Neural crest cell (in vitro differentiated cells): Measurements from ENCODE around the gene FOXJ3. TPM values are rescaled to one million over a fixed set of nuclear protein-coding genes. Genes with fewer than 3 reads are reported as not detected.

Experiments
- DNase-seq: peaks from one replicate; pipeline ENCODE4 v3.0.0; 2021; ENCODE audit warnings: low read depth, mixed read lengths, low spot score
- H3K27ac Mint-ChIP-seq: one replicate; pipeline ENCODE4 v1.8.0; 2021; ENCODE audit warnings: mild to moderate bottlenecking, mixed read lengths; ENCODE audit not compliant: unreplicated experiment
- H3K27me3 Mint-ChIP-seq: 2 replicates; pipeline ENCODE4 v1.8.0; 2021; ENCODE audit warnings: low read depth, mild to moderate bottlenecking, mixed read lengths
- H3K36me3 Mint-ChIP-seq: 2 replicates; pipeline ENCODE4 v1.8.0; 2021; ENCODE audit warnings: low read depth, mild to moderate bottlenecking, mixed read lengths
- H3K4me1 Mint-ChIP-seq: 2 replicates; pipeline ENCODE4 v1.8.0; 2021; ENCODE audit warnings: mixed read lengths
- H3K4me3 Mint-ChIP-seq: one replicate; pipeline ENCODE4 v1.8.0; 2021; ENCODE audit warnings: mild to moderate bottlenecking, mixed read lengths
- H3K9me3 Mint-ChIP-seq: 2 replicates; pipeline ENCODE4 v1.8.0; 2021; ENCODE audit warnings: mixed read lengths
- total RNA-seq: library from RNA; stranded (reverse); gene quantifications from 2 replicates; pipeline ENCODE4 v1.2.1, GENCODE V29; 2021
- TF ChIP-seq, protein P1 (sequence below): fragments of 200-600 bp; sonication (generic); conservative IDR thresholded peaks from 2 replicates; pipeline ENCODE4 v1.5.0; 2021; ENCODE audit warnings: antibody characterized with exemption, mild to moderate bottlenecking

FOXJ3 gene
- total RNA-seq, 1 donor from 2014 or later, result 40.2 TPM

GRCh38 chr1:42231253-42231652 is 103.8 kb downstream of the FOXJ3 start:
- Mint-ChIP-seq H3K27ac (no peak overlapping the region), H3K9me3 (peaks cover 3% of the 10 kb centered on the region), H3K36me3 (peaks cover 17% of the 10 kb centered on the region), H3K4me1 (no peaks in the 10 kb centered on the region), H3K27me3 (no peaks in the 10 kb centered on the region), H3K4me3 (no peak overlapping the region)
- TF ChIP-seq, protein P1, sequence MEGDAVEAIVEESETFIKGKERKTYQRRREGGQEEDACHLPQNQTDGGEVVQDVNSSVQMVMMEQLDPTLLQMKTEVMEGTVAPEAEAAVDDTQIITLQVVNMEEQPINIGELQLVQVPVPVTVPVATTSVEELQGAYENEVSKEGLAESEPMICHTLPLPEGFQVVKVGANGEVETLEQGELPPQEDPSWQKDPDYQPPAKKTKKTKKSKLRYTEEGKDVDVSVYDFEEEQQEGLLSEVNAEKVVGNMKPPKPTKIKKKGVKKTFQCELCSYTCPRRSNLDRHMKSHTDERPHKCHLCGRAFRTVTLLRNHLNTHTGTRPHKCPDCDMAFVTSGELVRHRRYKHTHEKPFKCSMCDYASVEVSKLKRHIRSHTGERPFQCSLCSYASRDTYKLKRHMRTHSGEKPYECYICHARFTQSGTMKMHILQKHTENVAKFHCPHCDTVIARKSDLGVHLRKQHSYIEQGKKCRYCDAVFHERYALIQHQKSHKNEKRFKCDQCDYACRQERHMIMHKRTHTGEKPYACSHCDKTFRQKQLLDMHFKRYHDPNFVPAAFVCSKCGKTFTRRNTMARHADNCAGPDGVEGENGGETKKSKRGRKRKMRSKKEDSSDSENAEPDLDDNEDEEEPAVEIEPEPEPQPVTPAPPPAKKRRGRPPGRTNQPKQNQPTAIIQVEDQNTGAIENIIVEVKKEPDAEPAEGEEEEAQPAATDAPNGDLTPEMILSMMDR, result no peak
- no peak for DNase-seq

GRCh38 chr1:42228938-42229337 is 106.1 kb downstream of the FOXJ3 start:
- TF ChIP-seq, protein P1, result no peak
- Mint-ChIP-seq H3K4me1 (no peaks in the 10 kb centered on the region), H3K9me3 (peaks cover under 1% of the 10 kb centered on the region), H3K36me3 (peaks cover 2% of the 10 kb centered on the region), H3K4me3 (no peak overlapping the region), H3K27me3 (no peaks in the 10 kb centered on the region), H3K27ac (no peak overlapping the region)
- no peak for DNase-seq

DNA sequence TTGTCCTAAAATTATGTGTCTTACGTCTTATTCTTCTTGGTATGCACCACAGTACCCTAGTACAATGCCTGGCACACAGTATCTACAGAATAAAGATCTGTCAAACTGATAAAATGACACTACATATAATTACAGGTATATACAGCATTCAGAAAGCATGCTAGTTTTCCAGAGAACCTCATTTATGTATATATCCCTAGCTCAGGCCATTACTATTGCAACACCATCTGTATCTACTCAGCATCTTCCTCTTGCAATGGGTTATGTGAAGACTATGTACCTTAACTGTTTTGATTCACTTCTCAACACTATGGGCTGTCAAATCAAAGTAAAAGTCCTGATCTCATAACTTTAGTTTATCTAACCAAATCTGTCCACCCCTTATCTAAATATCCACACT is 112.0 kb downstream of the FOXJ3 start:
- H3K27ac Mint-ChIP-seq, result no peak overlapping the region
- H3K4me3 Mint-ChIP-seq, result no peak overlapping the region
- no peaks in the 10 kb centered on the region for H3K27me3 Mint-ChIP-seq
- peaks cover 6% of the 10 kb centered on the region for H3K4me1 Mint-ChIP-seq
- DNase-seq, result no peak
- H3K36me3 Mint-ChIP-seq, result peaks cover 8% of the 10 kb centered on the region
- H3K9me3 Mint-ChIP-seq, result peaks cover 3% of the 10 kb centered on the region
- TF ChIP-seq, protein P1, result no peak

GRCh38 chr1:42221952-42222606 is 113.0 kb downstream of the FOXJ3 start:
- H3K9me3 Mint-ChIP-seq, result peaks cover 3% of the 10 kb centered on the region
- H3K27ac Mint-ChIP-seq, result no peak overlapping the region
- no peak overlapping the region for H3K4me3 Mint-ChIP-seq
- TF ChIP-seq, protein P1, result no peak
- peaks cover 8% of the 10 kb centered on the region for H3K36me3 Mint-ChIP-seq
- peaks cover 6% of the 10 kb centered on the region for H3K4me1 Mint-ChIP-seq
- no peaks in the 10 kb centered on the region for H3K27me3 Mint-ChIP-seq
- DNase-seq, result no peak

GRCh38 chr1:42221456-42221855 is 113.6 kb downstream of the FOXJ3 start:
- H3K9me3 Mint-ChIP-seq, result peaks cover 3% of the 10 kb centered on the region
- H3K27ac Mint-ChIP-seq, result peak overlapping the region; percentile 32
- no peaks in the 10 kb centered on the region for H3K27me3 Mint-ChIP-seq
- H3K4me3 Mint-ChIP-seq, result no peak overlapping the region
- peaks cover 6% of the 10 kb centered on the region for H3K4me1 Mint-ChIP-seq
- DNase-seq, result no peak
- TF ChIP-seq, protein P1, result no peak
- peaks cover 8% of the 10 kb centered on the region for H3K36me3 Mint-ChIP-seq
